ENCODE results near the gene TREML4. TPM values are rescaled to one million over a fixed set of nuclear protein-coding genes. Genes with fewer than 3 reads are reported as not detected.

The TREML4 gene
- total RNA-seq, 4 donors from 2014 or later, result not detected

- Histone ChIP-seq H3K27ac (no peak overlapping the region), H3K27me3 (no peaks in the 10 kb centered on the region), H3K4me1 (no peaks in the 10 kb centered on the region), H3K4me3 (no peak overlapping the region), H3K36me3 (no peaks in the 10 kb centered on the region), H3K9me3 (peaks cover 0 to 12% (median 0%) of the 10 kb centered on the region in 4 donors)
- TF ChIP-seq EP300 (IDR thresholded peaks at IDR 0.05) (no peak), POLR2A (IDR thresholded peaks at IDR 0.05) (no peak), CTCF (IDR thresholded peaks at IDR 0.05) (no peak)
- no peak for DNase-seq (ENCODE audit: low spot score in 2 of 2)
Observed at GRCh38 chr6:41255110-41255509, 27.0 kb downstream of the TREML4 start.

- H3K27ac ChIP-seq, result no peak overlapping the region
- no peak for TF ChIP-seq CTCF (IDR thresholded peaks at IDR 0.05)
- TF ChIP-seq EP300 (IDR thresholded peaks at IDR 0.05), result no peak
- TF ChIP-seq POLR2A (IDR thresholded peaks at IDR 0.05), result no peak
- peaks cover 0 to 17% (median 0%) of the 10 kb centered on the region in 4 donors for H3K9me3 ChIP-seq
- 71 to 80% methylated on average over 3 to 5 of the region's 5 CpGs for WGBS, 2 donors
- no peak overlapping the region for H3K4me3 ChIP-seq
- no peaks in the 10 kb centered on the region for H3K4me1 ChIP-seq
- no peaks in the 10 kb centered on the region for H3K27me3 ChIP-seq
- H3K36me3 ChIP-seq, result no peaks in the 10 kb centered on the region
- no peak for DNase-seq (ENCODE audit: low spot score in 2 of 2)
Observed at GRCh38 chr6:41255638-41256246, 27.6 kb downstream of the TREML4 start.

GRCh38 chr6:41256383-41256782 lies 28.2 kb downstream of the TREML4 start:
- no peak for DNase-seq (ENCODE audit: low spot score in 2 of 2)
- H3K4me1 ChIP-seq, result no peaks in the 10 kb centered on the region
- TF ChIP-seq EP300 (IDR thresholded peaks at IDR 0.05) (no peak), CTCF (IDR thresholded peaks at IDR 0.05) (no peak)

GRCh38 chr6:41257369-41258195 lies 29.4 kb downstream of the TREML4 start:
- DNase-seq (ENCODE audit: low spot score in 2 of 2), result peak in 1 of 2 donors; percentile 31
- TF ChIP-seq CTCF (IDR thresholded peaks at IDR 0.05) (no peak), POLR2A (IDR thresholded peaks at IDR 0.05) (no peak), EP300 (IDR thresholded peaks at IDR 0.05) (no peak)
- no peak overlapping the region for H3K4me3 ChIP-seq
- H3K27me3 ChIP-seq, result no peaks in the 10 kb centered on the region
- 50 to 55% methylated on average over 2 of the region's 2 CpGs for WGBS, 2 donors
- no peaks in the 10 kb centered on the region for H3K4me1 ChIP-seq
- H3K36me3 ChIP-seq, result no peaks in the 10 kb centered on the region
- peaks cover 0 to 36% (median 3%) of the 10 kb centered on the region in 4 donors for H3K9me3 ChIP-seq
- no peak overlapping the region for H3K27ac ChIP-seq

More at GRCh38 chr6:41256383-41256782, 28.2 kb downstream of the TREML4 start:
- Histone ChIP-seq H3K36me3 (no peaks in the 10 kb centered on the region), H3K27me3 (no peaks in the 10 kb centered on the region), H3K4me3 (no peak overlapping the region), H3K9me3 (peaks cover 0 to 24% (median 0%) of the 10 kb centered on the region in 4 donors), H3K27ac (no peak overlapping the region)
- WGBS, 2 donors, result 100% methylated on average over 1 of the region's 1 CpG

- Histone ChIP-seq H3K27ac (no peak overlapping the region), H3K27me3 (no peaks in the 10 kb centered on the region), H3K4me3 (no peak overlapping the region), H3K36me3 (no peaks in the 10 kb centered on the region), H3K4me1 (no peaks in the 10 kb centered on the region), H3K9me3 (peaks cover 0 to 41% (median 6%) of the 10 kb centered on the region in 4 donors)
- no peak for DNase-seq (ENCODE audit: low spot score in 2 of 2)
- TF ChIP-seq CTCF (IDR thresholded peaks at IDR 0.05), result no peak
- WGBS, 2 donors, result 86 to 92% methylated on average over 1 of the region's 1 CpG
Observed at GRCh38 chr6:41258196-41258493, 30.0 kb downstream of the TREML4 start.
